IMR-90 (cell line): ENCODE measurements around the gene IZUMO2. TPM values are rescaled to one million over a fixed set of nuclear protein-coding genes. Genes with fewer than 3 reads are reported as not detected.

Experiments
- ATAC-seq: fragments of 200-7000 bp; cut with Tn5 transposase; 2 replicates; pipeline ENCODE4 v1.9.1; 2020; ENCODE audit warnings: low read depth, mild to moderate bottlenecking, moderate library complexity
- BruUV-seq: library from RNA; stranded (reverse); fragments of 400-500 nt; replicated peaks from 2 replicates; lab custom pipeline; 2021; lab: Mats Ljungman, UMichigan
- CTCF ChIA-PET: fragments of 300-600 bp; formaldehyde crosslinking; extraction: SDS; loops from one replicate; lab custom pipeline; 2021; ENCODE audit warnings: antibody characterized with exemption; lab: Yijun Ruan, JAX
- POLR2A ChIA-PET: fragments of 300-600 bp; sonication (Branson Sonifier 250); formaldehyde crosslinking; loops from one replicate; lab custom pipeline; 2022; ENCODE audit warnings: antibody characterized with exemption; ENCODE audit not compliant: unreplicated experiment; lab: Charles Lee
- DNase-seq: peaks from one replicate; pipeline ENCODE4 v3.0.0; 2013
- H2AFZ ChIP-seq: replicated peaks from 2 replicates; pipeline ENCODE3; 2013; ENCODE audit warnings: low read length, mild to moderate bottlenecking; ENCODE audit not compliant: poor library complexity
- H2AK5ac ChIP-seq: 2 replicates; pipeline ENCODE4 v1.6.1; 2013; ENCODE audit warnings: low read depth, low read length, inconsistent platforms
- H2AK9ac ChIP-seq: replicated peaks from 2 replicates; pipeline ENCODE3; 2013; ENCODE audit warnings: mild to moderate bottlenecking, low read depth, low read length, moderate library complexity; ENCODE audit not compliant: poor library complexity
- H2BK120ac ChIP-seq: 2 replicates; pipeline ENCODE4 v1.6.1; 2013; ENCODE audit warnings: low read depth, low read length, inconsistent platforms
- H2BK15ac ChIP-seq: 3 replicates; pipeline ENCODE4 v1.6.1; 2013; ENCODE audit warnings: low read depth, low read length, inconsistent platforms
- H2BK20ac ChIP-seq: 2 replicates; pipeline ENCODE4 v1.6.1; 2013; ENCODE audit warnings: low read depth, mild to moderate bottlenecking, inconsistent platforms, low read length, moderate library complexity
- H2BK5ac ChIP-seq: 2 replicates; pipeline ENCODE4 v1.6.1; 2013; ENCODE audit warnings: mild to moderate bottlenecking, low read depth, low read length, inconsistent platforms; ENCODE audit not compliant: poor library complexity, severe bottlenecking
- H3K14ac ChIP-seq: replicated peaks from 2 replicates; pipeline ENCODE4 v1.6.1; 2013; ENCODE audit warnings: low read depth, low read length, inconsistent platforms
- H3K18ac ChIP-seq: 2 replicates; pipeline ENCODE4 v1.6.1; 2013; ENCODE audit warnings: low read depth, low read length, control low read depth
- H3K23ac ChIP-seq: 2 replicates; pipeline ENCODE4 v1.6.1; 2013; ENCODE audit warnings: low read depth, low read length, inconsistent platforms
- H3K27ac ChIP-seq: 2 replicates; pipeline ENCODE4 v1.5.1; 2013; ENCODE audit warnings: mild to moderate bottlenecking, control low read depth, low read length; ENCODE audit not compliant: insufficient read depth
- H3K27me3 ChIP-seq: 2 replicates; pipeline ENCODE4 v1.6.1; 2013; ENCODE audit warnings: low read length; ENCODE audit not compliant: control insufficient read depth, insufficient read depth
- H3K36me3 ChIP-seq: 2 replicates; pipeline ENCODE4 v1.6.1; 2013; ENCODE audit warnings: low read length, mixed read lengths; ENCODE audit not compliant: control insufficient read depth, insufficient read depth
- H3K4ac ChIP-seq: 2 replicates; pipeline ENCODE4 v1.6.1; 2013; ENCODE audit warnings: low read depth, low read length, inconsistent platforms
- H3K4me1 ChIP-seq: 2 replicates; pipeline ENCODE4 v1.6.1; 2013; ENCODE audit warnings: low read length, mixed read lengths; ENCODE audit not compliant: control insufficient read depth, insufficient read depth
- H3K4me2 ChIP-seq: 2 replicates; pipeline ENCODE4 v1.6.1; 2013; ENCODE audit warnings: low read depth, mild to moderate bottlenecking, control low read depth, low read length, moderate library complexity
- H3K4me3 ChIP-seq: 2 replicates; pipeline ENCODE4 v1.5.1; 2013; ENCODE audit warnings: low read depth, mild to moderate bottlenecking, control low read depth, low read length, moderate library complexity; ENCODE audit not compliant: insufficient read depth
- H3K56ac ChIP-seq: 2 replicates; pipeline ENCODE4 v1.6.1; 2013; ENCODE audit warnings: low read length, inconsistent platforms; ENCODE audit not compliant: insufficient read depth; ENCODE audit errors: extremely low read depth
- H3K79me1 ChIP-seq, 2 experiments: 2 replicates each; pipeline ENCODE4 v1.6.1; 2013; ENCODE audit warnings: low read length in 2 of 2, inconsistent platforms in 1 of 2, low read depth in 1 of 2
- H3K9ac ChIP-seq: 2 replicates; pipeline ENCODE4 v1.6.1; 2013; ENCODE audit warnings: low read depth, low read length, control low read depth
- H3K9me1 ChIP-seq: 2 replicates; pipeline ENCODE4 v1.6.1; 2013; ENCODE audit warnings: low read length, inconsistent platforms; ENCODE audit not compliant: insufficient read depth
- H3K9me3 ChIP-seq: 2 replicates; pipeline ENCODE4 v1.6.1; 2013; ENCODE audit warnings: low read length; ENCODE audit not compliant: control insufficient read depth, insufficient read depth
- H4K20me1 ChIP-seq: 2 replicates; pipeline ENCODE4 v1.6.1; 2013; ENCODE audit warnings: low read length, inconsistent platforms; ENCODE audit not compliant: insufficient read depth
- H4K5ac ChIP-seq: 2 replicates; pipeline ENCODE4 v1.6.1; 2013; ENCODE audit warnings: mild to moderate bottlenecking, low read depth, low read length, control low read depth
- H4K8ac ChIP-seq, 2 experiments: 2 replicates each; pipeline ENCODE4 v1.6.1; 2013; ENCODE audit warnings: low read depth in 2 of 2, low read length in 2 of 2, control low read depth in 1 of 2, inconsistent platforms in 1 of 2
- H4K91ac ChIP-seq: 2 replicates; pipeline ENCODE4 v1.6.1; 2013; ENCODE audit warnings: low read depth, low read length, inconsistent platforms; ENCODE audit not compliant: insufficient read depth
- BHLHE40 ChIP-seq: fragments of 150-350 bp; IDR thresholded peaks from 2 replicates; pipeline ENCODE4 v1.6.1; 2016; ENCODE audit warnings: mild to moderate bottlenecking, low read depth, low read length
- CEBPB ChIP-seq: IDR thresholded peaks from 2 replicates; pipeline ENCODE4 v1.6.1; 2012; ENCODE audit warnings: low read depth, low read length, improper control_type of control experiment
- CHD1 ChIP-seq: IDR thresholded peaks from 2 replicates; pipeline ENCODE4 v1.6.1; 2012; ENCODE audit warnings: low read depth, low read length, improper control_type of control experiment
- ELK1 ChIP-seq: fragments of 150-350 bp; IDR thresholded peaks from 2 replicates; pipeline ENCODE4 v1.6.1; 2016; ENCODE audit warnings: low read depth, mild to moderate bottlenecking, low read length, moderate library complexity, borderline replicate concordance
- MAFK ChIP-seq: IDR thresholded peaks from 2 replicates; pipeline ENCODE4 v1.6.1; 2012; ENCODE audit warnings: low read depth, low read length, improper control_type of control experiment
- MAZ ChIP-seq: IDR thresholded peaks from 2 replicates; pipeline ENCODE4 v1.6.1; 2012; ENCODE audit warnings: low read depth, mild to moderate bottlenecking, low read length, improper control_type of control experiment, moderate library complexity, borderline replicate concordance
- MXI1 ChIP-seq: IDR thresholded peaks from 2 replicates; pipeline ENCODE4 v1.6.1; 2012; ENCODE audit warnings: low read depth, mild to moderate bottlenecking, low read length, moderate library complexity, borderline replicate concordance
- NFE2L2 ChIP-seq: fragments of 150-350 bp; IDR thresholded peaks from 2 replicates; pipeline ENCODE4 v1.6.1; 2016; ENCODE audit warnings: low read depth, mild to moderate bottlenecking, low read length
- POLR2A ChIP-seq: IDR thresholded peaks from 2 replicates; pipeline ENCODE4 v1.6.1; 2012; ENCODE audit warnings: mild to moderate bottlenecking, low read depth, low read length
- RAD21 ChIP-seq: IDR thresholded peaks from 2 replicates; pipeline ENCODE4 v1.6.1; 2012; ENCODE audit warnings: low read length, improper control_type of control experiment
- RCOR1 ChIP-seq: IDR thresholded peaks from 2 replicates; pipeline ENCODE4 v1.6.1; 2012; ENCODE audit warnings: mild to moderate bottlenecking, low read length, improper control_type of control experiment; ENCODE audit not compliant: insufficient replicate concordance
- RFX5 ChIP-seq: IDR thresholded peaks from 2 replicates; pipeline ENCODE4 v1.8.0; 2012; ENCODE audit warnings: low read depth, mild to moderate bottlenecking, low read length, moderate library complexity
- USF2 ChIP-seq: fragments of 150-350 bp; IDR thresholded peaks from 2 replicates; pipeline ENCODE4 v1.6.1; 2017; ENCODE audit warnings: mild to moderate bottlenecking, antibody characterized with exemption, low read length, low read depth
- WGBS, 2 experiments: methylation state at CpG; one replicate each; pipeline versions ENCODE4 v1.1.5 to v1.1.7; 2013; ENCODE audit warnings: missing lambda C conversion rate in 2 of 2; ENCODE audit not compliant: insufficient read length in 1 of 2; ENCODE audit errors: extremely low coverage in 2 of 2; 5-methylcytosine and 5-hydroxymethylcytosine counted together
- dilution Hi-C: fragments of 300-500 bp; cut with HindIII; formaldehyde crosslinking; loops from one replicate; pipeline ENCODE4 v1.14.3; 2018; ENCODE audit warnings: low sequenced_read_pairs; ENCODE audit not compliant: unreplicated experiment
- in situ Hi-C: fragments of 300-500 bp; cut with MboI; formaldehyde crosslinking; loops from 3 replicates; pipeline ENCODE4 v1.14.3; 2019; ENCODE audit warnings: low sequenced_read_pairs, inconsistent platforms, mixed read lengths
- intact Hi-C: fragments of 100-400 bp; cut with micrococcal nuclease; formaldehyde crosslinking; loops from 2 replicates; pipeline ENCODE4 v1.10.0; 2022
- polyA plus RNA-seq, 3 experiments: library from polyadenylated mRNA; depleted of rRNA; stranded (reverse); fragments of >200 nt; gene quantifications; 2 replicates each; pipeline ENCODE4 v1.2.3, GENCODE V29; 2012; ENCODE audit warnings: low replicate concordance in 1 of 3
- total RNA-seq: library from RNA; depleted of rRNA; stranded (reverse); fragments of >200 nt; gene quantifications from 2 replicates; pipeline ENCODE4 v1.2.3, GENCODE V29; 2012
- TF ChIP-seq, protein P1 (sequence below): conservative IDR thresholded peaks from 2 replicates; pipeline ENCODE4 v1.5.1; 2012; ENCODE audit warnings: mild to moderate bottlenecking, low read depth, low read length, improper control_type of control experiment

IZUMO2 gene
- total and polyA plus RNA-seq, 2 of the 4 experiments (the other 2 are of a cell fraction) = not detected

DNA sequence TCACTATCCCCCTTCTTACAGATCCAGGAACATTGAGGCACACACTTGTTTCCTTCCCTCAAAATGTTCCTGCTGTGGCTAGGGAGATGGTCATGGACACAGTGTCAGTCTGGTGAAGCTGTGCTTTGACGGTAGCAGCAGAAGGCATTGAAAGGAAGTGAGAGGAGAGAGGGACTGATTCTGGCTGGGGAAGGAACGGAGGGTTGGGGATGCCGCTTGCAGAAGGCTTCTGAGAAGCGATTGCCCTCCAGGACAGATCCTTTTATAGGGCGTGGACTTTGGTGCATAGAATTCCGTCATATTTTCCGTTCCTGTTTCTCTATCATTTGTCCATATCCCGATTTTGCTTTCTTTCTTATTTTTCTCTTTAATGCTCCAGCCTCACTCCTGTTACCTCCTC, 26.2 kb upstream of the IZUMO2 start:
- Histone ChIP-seq H3K4me1 (no peaks in the 10 kb centered on the region), H3K9ac (no peak overlapping the region), H3K9me1 (no peaks in the 10 kb centered on the region), H2BK15ac (no peak overlapping the region), H3K14ac (no peak overlapping the region), H3K27ac (no peak overlapping the region), H3K18ac (no peak overlapping the region), H3K56ac (no peak overlapping the region), H2AFZ (no peak overlapping the region), H3K27me3 (no peaks in the 10 kb centered on the region), H2AK5ac (no peak overlapping the region), H3K23ac (no peak overlapping the region), H3K79me1 (no peaks in the 10 kb centered on the region), H2AK9ac (no peak overlapping the region), H2BK120ac (no peak overlapping the region), H4K5ac (no peak overlapping the region), H2BK20ac (no peak overlapping the region), H4K91ac (no peak overlapping the region), H2BK5ac (no peak overlapping the region), H4K8ac (no peak overlapping the region), H3K9me3 (peaks cover 13% of the 10 kb centered on the region), H4K20me1 (no peaks in the 10 kb centered on the region), H3K4me2 (no peak overlapping the region), H3K4ac (no peak overlapping the region), H3K4me3 (no peak overlapping the region), H3K36me3 (no peaks in the 10 kb centered on the region)
- ATAC-seq (no peak), DNase-seq (no peak)
- no CpG with 5 or more reads among the region's 8 CpGs for WGBS, 2 experiments
- BruUV-seq = no TSS peak
- TF ChIP-seq CEBPB = no peak
- TF ChIP-seq MAZ = no peak
- TF ChIP-seq MXI1 = no peak
- TF ChIP-seq RFX5 = no peak
- no peak for TF ChIP-seq POLR2A
- TF ChIP-seq, protein P1, sequence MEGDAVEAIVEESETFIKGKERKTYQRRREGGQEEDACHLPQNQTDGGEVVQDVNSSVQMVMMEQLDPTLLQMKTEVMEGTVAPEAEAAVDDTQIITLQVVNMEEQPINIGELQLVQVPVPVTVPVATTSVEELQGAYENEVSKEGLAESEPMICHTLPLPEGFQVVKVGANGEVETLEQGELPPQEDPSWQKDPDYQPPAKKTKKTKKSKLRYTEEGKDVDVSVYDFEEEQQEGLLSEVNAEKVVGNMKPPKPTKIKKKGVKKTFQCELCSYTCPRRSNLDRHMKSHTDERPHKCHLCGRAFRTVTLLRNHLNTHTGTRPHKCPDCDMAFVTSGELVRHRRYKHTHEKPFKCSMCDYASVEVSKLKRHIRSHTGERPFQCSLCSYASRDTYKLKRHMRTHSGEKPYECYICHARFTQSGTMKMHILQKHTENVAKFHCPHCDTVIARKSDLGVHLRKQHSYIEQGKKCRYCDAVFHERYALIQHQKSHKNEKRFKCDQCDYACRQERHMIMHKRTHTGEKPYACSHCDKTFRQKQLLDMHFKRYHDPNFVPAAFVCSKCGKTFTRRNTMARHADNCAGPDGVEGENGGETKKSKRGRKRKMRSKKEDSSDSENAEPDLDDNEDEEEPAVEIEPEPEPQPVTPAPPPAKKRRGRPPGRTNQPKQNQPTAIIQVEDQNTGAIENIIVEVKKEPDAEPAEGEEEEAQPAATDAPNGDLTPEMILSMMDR = no peak
- no peak for TF ChIP-seq ELK1
- TF ChIP-seq USF2 = no peak
- no peak for TF ChIP-seq RCOR1
- TF ChIP-seq MAFK = no peak
- no peak for TF ChIP-seq NFE2L2
- TF ChIP-seq BHLHE40 = no peak
- no peak for TF ChIP-seq RAD21
- TF ChIP-seq CHD1 = no peak
- in situ Hi-C loops = no loop called here
- ChIA-PET POLR2A (no interaction called here), CTCF (no interaction called here)
- intact Hi-C loops = no loop called here
- dilution Hi-C loops = no loop called here
